HG03025 (cell line): ENCODE data around the gene FBLN1.
"Not testable (repeated sequence)": the region's sequence is repeated elsewhere in the genome, so short reads cannot be mapped to it uniquely, and the experiment has no call there.

Experiments used
- ATAC-seq: cut with Tn5 transposase; IDR thresholded peaks from one replicate; pipeline ENCODE4 v1.9.1; 2021; ENCODE audit warnings: mild to moderate bottlenecking, moderate library complexity; ENCODE audit not compliant: unreplicated experiment, low FRiP score

The FBLN1 gene

GRCh38 chr22:45475851-45476514 is 26.7 kb upstream of the FBLN1 start:
- ATAC-seq = no peak

GRCh38 chr22:45476814-45477213 is 25.9 kb upstream of the FBLN1 start:
- no peak for ATAC-seq

- ATAC-seq = no peak
These were observed 25.1 kb upstream of the FBLN1 start for GRCh38 chr22:45477366-45478107.

- ATAC-seq = no peak
These were observed 24.4 kb upstream of the FBLN1 start for GRCh38 chr22:45478108-45478771.

- no peak for ATAC-seq
These were observed 22.0 kb upstream of the FBLN1 start for GRCh38 chr22:45480717-45481116.

GRCh38 chr22:45481661-45482060 is 21.0 kb upstream of the FBLN1 start:
- no peak for ATAC-seq

- no peak for ATAC-seq
These were observed 20.5 kb upstream of the FBLN1 start for GRCh38 chr22:45482169-45482568.

GRCh38 chr22:45483319-45483718 is 19.4 kb upstream of the FBLN1 start:
- ATAC-seq = no peak

- ATAC-seq = no peak
These were observed 18.7 kb upstream of the FBLN1 start for GRCh38 chr22:45483918-45484499.

GRCh38 chr22:45484742-45485141 is 17.9 kb upstream of the FBLN1 start:
- no peak for ATAC-seq

- no peak for ATAC-seq
These were observed 17.4 kb upstream of the FBLN1 start for GRCh38 chr22:45485261-45485660.

GRCh38 chr22:45488764-45489370 is 13.8 kb upstream of the FBLN1 start:
- ATAC-seq = no peak

GRCh38 chr22:45490836-45491235 is 11.8 kb upstream of the FBLN1 start:
- ATAC-seq = no peak

GRCh38 chr22:45491841-45492240 is 10.8 kb upstream of the FBLN1 start:
- no peak for ATAC-seq

GRCh38 chr22:45493286-45493771 is 9.4 kb upstream of the FBLN1 start:
- ATAC-seq = no peak

GRCh38 chr22:45494306-45494705 is 8.4 kb upstream of the FBLN1 start:
- not testable (repeated sequence) for ATAC-seq

GRCh38 chr22:45495616-45496015 is 7.1 kb upstream of the FBLN1 start:
- ATAC-seq = not testable (repeated sequence)

- ATAC-seq = no peak
These were observed 6.2 kb upstream of the FBLN1 start for GRCh38 chr22:45496451-45496941.

- ATAC-seq = no peak
These were observed 5.1 kb upstream of the FBLN1 start for GRCh38 chr22:45497351-45498145.

GRCh38 chr22:45499746-45500145 is 2.9 kb upstream of the FBLN1 start:
- no peak for ATAC-seq
